Activated CD8-positive, alpha-beta memory T cell treated with anti-CD3 and anti-CD28 coated beads, Interleukin-2, amount 50 U/mL, for 48 hours (primary cell): ENCODE data around the gene RBMS3.

Experiments
- DNase-seq: peaks from one replicate; pipeline ENCODE4 v3.0.0-alpha.2; 2020

RBMS3 gene

GRCh38 chr3:29537889-29538609 is 257.2 kb downstream of the RBMS3 start:
- DNase-seq: no peak

- DNase-seq: no peak
Measured at GRCh38 chr3:29538610-29538958, 257.7 kb downstream of the RBMS3 start.

- no peak for DNase-seq
Measured at GRCh38 chr3:29540544-29540943, 259.7 kb downstream of the RBMS3 start.

GRCh38 chr3:29544701-29545363 is 264.0 kb downstream of the RBMS3 start:
- DNase-seq: no peak

GRCh38 chr3:29545615-29546014 is 264.7 kb downstream of the RBMS3 start:
- no peak for DNase-seq

GRCh38 chr3:29552051-29552450 is 271.2 kb downstream of the RBMS3 start:
- DNase-seq: no peak

GRCh38 chr3:29554566-29554965 is 273.7 kb downstream of the RBMS3 start:
- no peak for DNase-seq

- no peak for DNase-seq
Measured at GRCh38 chr3:29555590-29555989, 274.7 kb downstream of the RBMS3 start.

GRCh38 chr3:29557186-29557585 is 276.3 kb downstream of the RBMS3 start:
- no peak for DNase-seq

GRCh38 chr3:29557825-29558224 is 277.0 kb downstream of the RBMS3 start:
- DNase-seq: no peak

GRCh38 chr3:29559741-29560465 is 279.0 kb downstream of the RBMS3 start:
- DNase-seq: no peak

- no peak for DNase-seq
Measured at GRCh38 chr3:29561651-29562149, 280.8 kb downstream of the RBMS3 start.

- DNase-seq: no peak
Measured at GRCh38 chr3:29565236-29565635, 284.4 kb downstream of the RBMS3 start.

GRCh38 chr3:29567501-29567900 is 286.6 kb downstream of the RBMS3 start:
- no peak for DNase-seq

GRCh38 chr3:29568355-29568754 is 287.5 kb downstream of the RBMS3 start:
- DNase-seq: no peak

- DNase-seq: no peak
Measured at GRCh38 chr3:29576181-29576580, 295.3 kb downstream of the RBMS3 start.

- DNase-seq: no peak
Measured at GRCh38 chr3:29576675-29577074, 295.8 kb downstream of the RBMS3 start.

- DNase-seq: no peak
Measured at GRCh38 chr3:29577250-29577649, 296.4 kb downstream of the RBMS3 start.

- DNase-seq: no peak
Measured at GRCh38 chr3:29581311-29581710, 300.4 kb downstream of the RBMS3 start.

GRCh38 chr3:29582273-29582672 is 301.4 kb downstream of the RBMS3 start:
- DNase-seq: no peak

- no peak for DNase-seq
Measured at GRCh38 chr3:29583861-29584260, 303.0 kb downstream of the RBMS3 start.

- no peak for DNase-seq
Measured at GRCh38 chr3:29585368-29585767, 304.5 kb downstream of the RBMS3 start.

GRCh38 chr3:29587340-29587739 is 306.5 kb downstream of the RBMS3 start:
- DNase-seq: no peak

GRCh38 chr3:29590012-29590411 is 309.1 kb downstream of the RBMS3 start:
- no peak for DNase-seq
